NCI-H446 treated with DMSO at 0.1 percent for 48 hours (cell line): ENCODE results near the gene GNG13.

Experiments used
- DNase-seq: peaks from one replicate; lab custom pipeline; 2025; lab: John Stamatoyannopoulos, UW

Gene GNG13

DNA sequence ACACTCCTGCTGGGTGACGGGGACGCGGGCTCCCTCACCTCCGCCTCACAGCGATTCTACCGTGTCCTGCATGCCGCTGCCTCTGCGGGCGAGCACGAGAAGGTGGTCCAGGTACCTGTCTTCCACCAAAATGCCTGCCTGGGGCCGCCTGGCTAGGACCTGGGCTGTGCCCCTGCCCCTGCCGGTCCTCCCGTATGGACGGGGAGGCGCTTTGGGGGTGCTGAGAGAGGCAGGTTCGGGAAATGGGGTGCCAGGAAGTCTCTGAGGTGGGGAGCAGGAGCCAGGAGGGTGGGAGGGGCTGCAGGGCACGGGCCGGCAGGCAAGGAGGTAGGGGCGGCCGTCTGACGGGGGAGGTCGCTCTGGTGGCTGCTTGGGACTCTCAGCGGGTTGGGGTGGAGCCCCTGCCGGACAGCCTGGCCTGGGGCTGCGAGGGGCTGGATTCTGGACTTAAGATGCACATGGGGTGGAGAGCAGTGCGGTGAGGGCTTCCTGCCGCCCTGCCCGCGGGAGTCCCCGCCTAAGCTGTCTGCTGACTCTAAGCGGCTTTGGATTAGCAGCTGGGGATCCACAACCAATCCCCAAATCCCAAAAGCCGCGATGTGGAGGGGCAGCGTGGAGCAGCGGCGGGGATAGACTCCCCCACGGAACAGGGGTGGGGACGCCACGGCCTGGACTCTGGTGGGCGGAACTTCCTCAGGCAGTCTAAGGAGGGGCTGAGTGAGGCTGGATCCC is 6.3 kb downstream of the GNG13 start:
- no peak for DNase-seq

DNA sequence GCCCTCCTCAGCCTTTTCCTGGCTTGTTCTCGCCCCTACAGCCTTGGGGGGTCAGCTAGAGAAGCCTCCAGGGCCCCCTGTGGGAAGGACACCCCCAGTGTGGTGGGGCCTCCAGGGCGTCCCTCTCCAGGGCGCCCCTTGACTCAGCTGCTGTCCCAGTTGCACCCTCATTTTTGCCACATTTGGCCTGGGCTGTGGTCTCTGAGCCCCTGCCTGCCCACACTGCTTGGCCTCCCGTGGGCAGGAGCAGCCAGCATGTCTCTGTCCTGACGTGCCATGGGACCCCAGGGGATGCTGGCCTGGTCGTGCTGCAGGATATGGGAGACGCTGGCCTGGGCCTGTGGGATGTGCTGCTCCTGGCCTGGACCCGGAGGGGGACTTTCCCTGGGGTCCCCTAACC is 7.1 kb downstream of the GNG13 start:
- no peak for DNase-seq

DNA sequence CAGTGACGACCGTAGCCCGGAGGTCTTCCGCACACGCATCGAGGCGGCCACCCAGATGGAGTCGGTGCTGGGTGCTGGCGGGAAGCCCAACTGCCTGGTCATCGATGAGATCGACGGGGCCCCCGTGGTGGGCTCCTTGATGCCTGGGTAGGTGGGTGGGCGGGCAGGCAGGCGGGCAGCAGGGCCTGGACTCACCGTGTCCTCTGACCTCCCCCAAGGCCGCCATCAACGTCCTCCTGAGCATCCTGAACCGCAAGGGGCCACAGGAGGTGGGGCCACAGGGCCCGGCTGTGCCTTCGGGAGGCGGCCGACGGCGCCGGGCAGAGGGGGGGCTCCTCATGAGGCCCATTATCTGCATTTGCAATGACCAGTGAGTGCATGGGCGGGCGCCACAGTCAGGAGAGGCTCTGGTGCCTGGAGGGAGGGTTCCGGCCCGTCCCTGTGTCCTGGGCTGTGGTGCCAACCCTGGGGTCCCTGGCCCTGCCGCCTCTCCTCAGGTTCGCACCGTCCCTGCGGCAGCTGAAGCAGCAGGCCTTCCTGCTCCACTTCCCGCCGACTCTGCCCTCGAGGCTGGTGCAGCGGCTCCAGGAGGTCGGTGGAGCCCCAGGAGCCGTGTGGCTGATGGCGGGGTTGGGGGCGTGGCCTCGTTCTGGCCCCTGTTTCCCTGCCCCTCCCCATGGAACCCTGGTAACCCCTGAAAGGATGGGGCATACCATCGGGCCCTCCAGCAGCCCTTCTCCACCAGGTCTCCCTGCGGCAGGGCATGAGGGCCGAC is 8.1 kb downstream of the GNG13 start:
- DNase-seq: no peak

DNA sequence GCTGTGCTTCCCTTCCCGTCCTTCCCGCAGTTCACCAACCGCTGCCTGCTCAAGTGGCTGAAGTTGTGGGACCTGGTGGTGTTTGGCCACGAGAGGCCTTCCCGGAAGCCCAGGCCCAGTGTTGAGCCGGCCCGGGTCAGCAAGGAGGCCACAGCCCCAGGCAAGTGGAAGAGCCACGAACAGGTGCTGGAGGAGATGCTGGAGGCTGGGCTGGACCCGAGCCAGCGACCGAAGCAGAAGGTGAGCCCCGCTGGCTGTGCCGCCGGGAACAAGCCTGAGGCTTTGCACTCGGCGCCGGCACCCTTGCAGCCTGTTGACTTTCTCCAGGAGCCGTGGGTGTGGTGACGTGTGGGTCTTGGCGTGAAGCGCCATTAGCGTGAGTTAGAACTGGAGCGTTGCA is 9.4 kb downstream of the GNG13 start:
- no peak for DNase-seq

DNA sequence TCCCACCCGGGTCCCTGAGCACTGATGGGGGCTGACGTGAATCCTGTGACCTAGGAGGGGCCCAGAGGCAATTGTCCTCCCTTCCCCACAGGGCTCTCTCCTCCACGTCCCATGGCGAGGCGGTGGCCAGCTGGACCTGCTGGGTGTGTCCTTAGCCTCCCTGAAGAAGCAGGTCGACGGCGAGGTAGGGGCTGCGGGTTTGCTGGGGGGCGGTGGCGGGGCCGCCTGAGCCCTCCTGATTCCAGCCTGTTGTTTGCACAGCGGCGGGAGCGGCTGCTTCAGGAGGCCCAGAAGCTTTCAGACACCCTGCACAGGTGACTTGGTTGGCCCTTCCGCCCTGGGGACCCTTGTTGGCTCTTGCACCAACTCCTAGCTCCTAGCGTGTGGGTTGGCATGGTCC is 10.4 kb downstream of the GNG13 start:
- DNase-seq: no peak

DNA sequence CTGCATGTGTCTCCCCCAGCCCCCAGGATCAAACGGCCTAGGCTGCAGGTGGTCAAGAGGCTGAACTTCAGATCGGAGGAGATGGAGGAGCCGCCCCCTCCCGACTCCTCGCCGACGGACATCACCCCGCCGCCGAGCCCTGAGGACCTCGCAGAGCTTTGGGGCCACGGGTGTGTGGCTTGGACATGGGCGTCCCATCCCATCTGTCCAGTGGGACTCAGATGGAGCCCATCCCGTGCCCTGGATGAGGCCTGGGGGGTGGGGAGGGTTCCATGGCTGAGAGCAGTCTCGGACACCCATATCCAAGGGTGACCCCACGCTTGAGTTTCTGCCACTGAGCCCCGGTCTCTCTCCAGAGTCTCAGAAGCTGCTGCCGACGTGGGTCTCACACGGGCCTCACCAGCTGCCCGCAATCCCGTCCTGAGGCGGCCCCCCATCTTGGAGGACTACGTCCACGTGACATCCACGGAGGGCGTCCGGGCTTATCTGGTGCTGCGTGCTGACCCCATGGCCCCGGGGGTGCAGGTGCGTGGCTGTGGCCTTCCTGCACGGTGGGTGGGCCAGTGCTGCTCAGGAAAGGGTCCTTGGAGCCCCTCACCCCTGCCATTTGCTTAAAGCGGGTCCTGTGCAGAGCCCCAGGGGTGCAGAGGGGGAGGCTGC is 11.2 kb downstream of the GNG13 start:
- DNase-seq: no peak

DNA sequence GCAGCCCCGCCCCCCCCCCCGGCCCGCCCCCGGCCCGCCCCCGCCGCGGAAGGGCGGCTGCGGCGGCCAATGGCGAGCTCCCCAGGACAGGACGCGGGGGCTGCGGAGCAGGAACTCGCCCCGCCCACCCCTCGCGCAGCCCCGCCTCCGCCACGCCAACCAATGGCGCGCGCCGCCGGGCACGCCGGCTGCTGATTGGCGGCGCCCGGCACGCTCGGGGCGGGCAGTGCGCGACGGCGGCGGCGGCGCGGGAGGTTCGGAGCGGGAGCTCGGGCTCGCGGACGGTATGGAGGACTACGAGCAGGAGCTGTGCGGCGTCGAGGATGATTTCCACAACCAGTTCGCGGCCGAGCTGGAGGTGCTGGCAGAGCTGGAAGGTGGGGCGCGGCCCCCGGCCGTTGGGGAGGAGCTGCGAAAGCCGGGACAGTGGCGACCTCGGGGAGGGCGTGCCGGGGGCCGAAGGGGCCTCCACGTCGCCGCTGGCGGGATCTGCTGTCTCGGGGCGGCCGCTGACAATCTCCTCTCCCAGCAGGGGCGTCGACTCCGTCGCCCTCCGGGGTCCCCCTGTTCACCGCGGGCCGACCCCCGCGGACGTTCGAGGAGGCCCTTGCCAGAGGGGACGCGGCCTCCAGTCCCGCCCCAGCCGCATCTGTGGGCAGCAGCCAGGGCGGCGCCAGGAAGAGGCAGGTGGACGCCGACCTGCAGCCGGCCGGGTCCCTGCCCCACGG is 12.0 kb downstream of the GNG13 start, which contains the start of gene CHTF18:
Gene CHTF18, plus strand, starts transcription at position 222 of the 728 bp plus-strand sequence. Its CDS starts 65 bp downstream, at position 287.
- peak; percentile 76 for DNase-seq

DNA sequence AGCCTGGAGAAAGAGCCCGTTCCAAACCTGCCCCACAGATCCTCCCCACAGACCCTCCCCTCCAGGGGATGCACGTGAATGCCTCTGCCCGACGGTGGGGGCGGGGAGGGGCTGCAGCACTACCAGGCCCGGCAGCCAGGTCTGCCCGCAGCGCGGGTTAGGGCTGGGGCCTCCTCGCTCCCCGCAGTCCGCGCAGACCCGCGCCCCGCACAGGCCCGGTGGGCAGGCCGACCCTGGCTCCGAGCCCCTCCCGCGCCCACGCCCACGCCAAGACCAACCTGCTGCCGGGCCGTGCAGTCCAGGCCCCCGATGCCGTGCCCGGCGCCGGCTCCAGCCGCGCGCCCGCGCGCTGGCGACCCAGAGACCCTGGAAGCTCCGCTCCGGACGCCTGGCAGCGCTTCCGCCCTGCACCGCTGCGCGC is 12.5 kb downstream of the GNG13 start, which contains the start of gene RPUSD1:
Gene RPUSD1, minus strand, starts transcription at position 404 of the 421 bp plus-strand sequence. CDS start 644 bp downstream, outside the sequence.
- DNase-seq: no peak

DNA sequence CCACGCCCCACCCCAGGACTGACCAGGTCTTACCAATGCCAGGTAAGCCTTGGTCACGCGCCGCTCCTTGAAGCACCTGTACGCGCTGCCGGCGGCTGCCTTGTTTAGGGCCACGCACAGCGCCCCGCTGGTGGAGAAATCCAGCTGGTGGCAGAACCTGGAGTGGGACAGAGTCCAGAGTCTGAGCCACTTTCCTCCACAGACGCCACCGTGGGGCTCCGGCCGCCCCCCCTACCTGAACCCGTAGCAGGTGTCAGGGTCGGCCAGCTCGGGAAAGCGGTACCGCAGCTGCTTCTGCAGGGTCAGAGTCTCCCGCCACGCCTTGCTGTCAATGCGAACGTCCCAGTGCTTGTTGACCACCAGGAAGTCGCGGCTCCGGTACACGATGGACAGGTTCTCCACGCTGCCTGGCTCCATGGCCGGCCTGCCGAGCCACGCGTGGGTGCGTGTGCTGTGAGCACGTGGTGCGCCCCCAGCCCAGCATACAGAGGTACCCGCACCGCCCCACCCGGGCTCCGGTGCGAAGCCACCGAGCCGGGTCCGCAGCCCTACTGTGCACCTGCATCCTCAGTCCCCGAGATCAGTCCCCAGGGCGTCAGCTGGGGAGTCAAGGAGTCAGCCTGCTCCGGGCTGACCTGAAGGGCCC is 13.1 kb downstream of the GNG13 start:
- no peak for DNase-seq

DNA sequence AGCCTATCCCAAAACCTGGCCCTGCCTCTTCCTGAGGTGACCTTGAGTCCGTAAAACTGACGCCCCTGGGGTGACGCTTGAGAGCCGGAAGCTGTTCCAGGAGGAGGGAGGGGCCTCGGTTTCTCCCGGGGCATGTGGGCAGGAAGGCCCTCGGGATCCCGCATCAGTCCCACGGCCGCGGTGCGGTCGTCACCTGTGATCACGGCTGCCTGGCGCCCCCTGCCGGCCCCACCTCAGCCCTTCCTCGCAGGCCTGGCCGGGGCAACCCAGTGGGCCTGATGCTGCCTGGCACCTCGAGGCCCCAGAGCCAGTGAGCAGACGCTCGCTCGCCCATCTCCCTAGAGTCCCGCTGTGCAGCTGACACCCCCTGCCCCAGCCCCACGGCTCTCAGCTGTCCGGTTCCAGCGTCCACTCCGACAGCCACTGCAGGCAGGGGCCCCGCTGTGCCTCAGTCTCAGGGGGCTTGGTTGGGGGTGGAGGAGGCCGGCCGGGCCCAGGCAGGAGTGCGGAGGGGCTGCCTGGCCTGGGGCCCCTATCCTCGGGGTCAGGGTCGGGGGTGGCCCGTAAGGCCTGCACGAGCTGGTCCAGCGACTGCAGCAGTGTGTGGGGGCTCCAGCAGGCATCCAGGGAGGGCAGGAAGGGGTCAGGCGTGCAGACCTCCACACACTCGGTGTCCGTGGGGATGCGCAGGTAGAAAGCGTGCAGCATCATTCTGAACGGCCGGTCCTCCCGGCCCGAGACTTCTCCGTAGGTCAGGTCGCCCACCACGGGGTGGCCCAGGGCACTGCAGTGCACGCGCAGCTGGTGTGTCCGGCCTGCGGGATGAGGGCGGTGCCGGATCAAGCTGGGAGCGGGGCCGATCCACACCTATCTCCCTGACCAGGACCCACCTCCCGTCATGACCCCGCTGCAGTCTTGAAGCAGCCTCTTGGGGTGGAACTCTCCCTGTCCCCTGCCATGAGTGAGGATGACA is 14.7 kb downstream of the GNG13 start:
- DNase-seq: no peak

DNA sequence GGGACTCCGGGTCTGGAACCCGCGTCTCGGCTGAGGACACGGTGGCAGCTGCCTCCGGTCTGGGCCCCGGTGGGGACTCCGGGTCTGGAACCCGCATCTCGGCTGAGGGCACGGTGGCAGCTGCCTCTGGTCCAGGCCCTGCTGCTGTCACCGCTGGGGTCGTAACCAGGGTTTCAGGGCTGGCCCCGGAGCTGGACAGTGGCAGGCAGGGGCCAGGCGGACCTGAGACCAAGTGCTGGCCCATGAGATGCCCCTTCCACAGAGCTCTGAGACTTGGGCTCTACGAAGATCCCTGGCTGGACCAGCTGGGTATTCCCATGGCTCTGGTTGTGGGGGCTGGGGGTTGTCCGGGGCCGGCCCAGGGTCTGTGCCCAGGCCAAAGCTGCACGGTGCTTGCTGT is 16.1 kb downstream of the GNG13 start:
- DNase-seq: no peak

DNA sequence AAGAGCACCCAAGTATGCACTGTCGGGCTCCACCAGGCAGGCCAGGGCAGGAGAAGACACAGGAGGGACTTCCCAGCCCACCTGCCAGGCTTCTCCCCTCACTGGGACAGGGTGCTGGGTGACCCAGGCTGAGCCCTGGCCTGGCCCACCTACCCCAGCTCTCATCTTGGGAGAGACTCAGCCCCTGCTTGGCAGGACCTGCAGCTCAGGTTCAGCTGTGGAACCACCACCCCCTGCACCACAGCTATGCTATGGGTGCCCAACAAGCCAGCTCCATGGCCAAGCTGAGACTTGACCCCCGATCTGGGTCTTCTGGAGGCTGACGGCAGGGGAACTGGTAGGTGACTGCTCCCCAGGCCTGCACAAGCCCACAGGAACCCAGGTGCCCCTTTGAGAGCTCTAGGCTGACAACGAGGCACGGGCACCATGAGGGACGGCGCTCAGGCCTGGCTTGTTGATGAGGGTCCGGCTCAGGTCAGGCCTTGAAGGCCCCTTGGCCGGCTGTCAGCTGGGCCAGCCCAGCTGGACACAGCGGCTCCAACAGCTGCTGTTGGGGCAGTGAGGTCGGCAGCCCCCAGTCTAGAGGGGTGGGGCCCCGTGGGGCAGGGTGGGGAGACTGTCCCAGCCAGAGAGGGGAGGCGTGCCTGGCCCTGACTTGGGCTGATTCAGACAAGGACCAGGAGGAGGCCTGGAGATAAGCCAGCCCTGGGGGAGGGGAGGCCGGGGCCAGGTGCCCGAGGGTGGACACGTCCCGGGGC is 17.0 kb downstream of the GNG13 start:
- no peak for DNase-seq

DNA sequence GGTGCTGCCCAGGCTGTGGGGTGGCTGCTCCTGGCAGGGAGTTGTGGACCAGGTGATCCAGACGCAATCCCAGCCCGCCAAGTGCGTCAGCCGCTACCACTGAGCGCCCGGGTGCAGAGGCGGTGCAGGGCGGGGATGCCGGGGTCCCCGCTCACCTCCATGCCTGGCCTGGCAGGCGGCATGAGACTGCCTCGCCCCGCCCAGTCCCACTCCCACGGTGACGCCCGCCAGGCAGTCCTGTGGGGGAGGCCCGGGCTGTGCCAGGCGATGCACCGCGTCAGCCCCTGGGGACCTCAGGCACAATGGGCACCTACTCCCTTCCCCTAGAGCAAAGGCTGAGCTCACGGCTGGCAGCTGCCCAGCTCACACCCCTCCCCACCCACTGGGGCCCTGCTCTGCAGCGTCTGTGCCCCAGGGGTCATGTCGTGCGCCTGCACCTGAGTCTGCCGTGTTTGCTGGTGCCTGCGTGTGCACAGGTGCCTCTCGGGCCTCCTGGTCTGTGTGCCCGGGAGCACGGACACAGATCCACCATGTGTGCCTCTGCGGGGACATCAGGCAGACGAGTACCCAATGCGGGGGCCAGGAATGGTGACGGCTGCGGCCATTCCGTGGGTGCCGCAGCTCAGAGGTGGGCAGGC is 17.6 kb downstream of the GNG13 start:
- DNase-seq: no peak

DNA sequence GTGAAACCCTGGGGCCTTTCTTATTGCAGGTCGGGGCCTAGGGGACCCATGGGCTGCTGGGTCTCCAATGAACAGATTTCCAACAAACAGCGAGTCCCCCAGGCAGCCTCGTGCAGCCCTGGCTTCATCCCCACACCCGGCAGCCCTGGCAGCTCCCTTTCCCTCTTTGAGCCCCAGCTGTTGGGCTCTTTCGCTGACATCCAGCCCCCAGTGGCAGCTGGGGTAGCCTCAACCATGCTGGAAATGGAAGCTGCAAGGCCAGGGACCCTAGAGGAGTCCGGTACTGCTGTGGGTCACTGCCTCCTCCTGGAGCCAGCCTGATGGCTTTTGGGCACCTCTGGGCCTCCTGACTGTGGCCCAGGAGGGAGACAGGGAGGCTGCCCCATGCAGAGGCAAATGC is 18.3 kb downstream of the GNG13 start:
- DNase-seq: no peak

DNA sequence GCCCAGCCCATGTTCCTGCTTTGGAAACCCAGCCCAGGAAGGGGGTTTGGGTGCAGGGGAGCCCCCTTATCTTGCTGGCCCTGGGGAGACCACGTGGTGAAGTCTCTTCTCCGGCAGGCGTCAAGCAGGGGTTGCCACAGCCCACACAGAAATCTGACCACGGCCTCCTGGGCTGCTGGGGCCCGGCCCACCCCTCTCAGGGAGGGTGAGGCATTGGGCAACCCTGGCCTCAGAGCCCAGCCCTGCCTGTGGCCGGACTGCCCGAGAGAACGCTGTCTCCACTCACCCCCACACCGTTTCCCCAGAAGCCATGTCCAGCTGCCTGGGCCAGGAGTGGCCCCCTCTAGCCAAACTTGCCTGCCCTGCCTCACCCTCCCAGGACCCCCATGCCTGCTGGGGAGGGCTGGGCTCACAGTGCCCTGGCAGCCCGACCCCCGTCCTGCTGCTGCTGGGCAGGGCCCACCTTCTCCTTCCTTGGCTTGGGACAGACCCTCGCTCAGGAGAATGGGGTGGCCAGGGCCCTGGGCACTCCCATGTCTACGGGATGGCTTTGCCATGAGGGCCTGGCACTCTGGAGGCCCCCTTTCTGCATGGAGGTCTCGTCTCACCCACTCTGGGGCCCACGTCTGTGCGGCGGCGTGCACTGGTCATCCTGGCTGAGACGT is 19.1 kb downstream of the GNG13 start:
- DNase-seq: no peak

DNA sequence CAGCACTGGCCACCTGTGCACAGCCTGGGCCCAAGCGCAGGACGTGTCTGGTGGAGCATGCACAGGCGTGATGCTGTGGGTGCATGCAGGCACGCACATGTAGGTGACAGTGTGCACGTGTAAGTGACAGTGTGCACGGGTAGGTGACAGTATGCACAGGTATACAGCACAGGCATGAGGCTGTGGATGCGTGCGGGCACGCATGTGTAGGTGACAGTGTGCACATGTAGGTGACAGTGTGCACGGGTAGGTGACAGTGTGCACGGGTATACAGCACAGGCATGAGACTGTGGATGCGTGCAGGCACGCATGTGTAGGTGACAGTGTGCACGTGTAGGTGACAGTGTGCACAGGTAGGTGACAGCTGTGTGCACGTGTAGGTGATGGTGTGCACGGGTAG is 20.2 kb downstream of the GNG13 start:
- DNase-seq: no peak

DNA sequence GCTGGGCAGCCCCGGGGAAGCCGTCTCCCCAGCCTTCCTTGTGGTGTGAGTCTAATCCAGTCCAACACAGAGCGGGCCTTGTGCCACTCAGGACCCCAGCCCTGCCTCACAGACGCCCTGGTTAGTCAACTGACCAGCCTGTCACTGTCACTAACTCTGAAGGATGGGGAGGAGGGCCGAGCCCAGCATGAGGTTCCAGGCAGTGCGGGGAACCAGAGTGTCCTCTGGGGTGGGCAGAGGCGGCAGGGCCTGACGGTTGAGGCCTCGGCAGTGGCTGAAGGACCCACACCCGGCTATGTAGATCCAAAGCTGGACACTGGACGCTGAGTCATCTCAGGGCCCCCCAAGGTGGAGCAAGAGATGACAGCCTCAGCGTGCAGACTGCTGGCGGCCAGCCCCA is 21.0 kb downstream of the GNG13 start:
- DNase-seq: no peak

DNA sequence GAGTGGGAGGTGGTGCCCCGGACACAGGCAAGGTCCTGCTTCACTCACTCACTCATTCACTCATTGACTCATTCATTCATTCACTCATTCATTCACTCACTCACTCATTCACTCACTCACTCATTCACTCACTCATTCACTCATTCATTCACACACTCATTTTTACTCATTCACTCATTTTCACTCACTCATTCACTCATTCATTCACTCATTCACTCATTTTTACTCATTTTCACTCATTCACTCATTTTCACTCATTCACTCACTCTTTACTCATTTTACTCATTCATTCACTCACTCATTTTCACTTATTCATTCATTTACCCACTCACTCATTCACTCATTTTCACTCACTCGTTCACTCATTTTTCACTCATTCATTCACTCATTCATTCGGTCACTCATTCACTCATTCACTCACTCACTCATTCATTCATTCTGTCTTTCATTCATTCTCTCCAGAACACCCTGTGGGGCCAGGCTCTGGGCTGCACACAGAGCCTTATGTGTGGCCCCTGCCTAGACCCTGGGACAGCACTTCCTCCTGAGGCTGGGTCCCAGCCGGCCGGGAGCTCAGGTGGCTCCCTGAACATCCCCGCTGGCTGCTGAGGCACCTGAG is 21.5 kb downstream of the GNG13 start:
- no peak for DNase-seq
